T-helper 2 cell treated with Interferon-gamma antibody and Interleukin-4, amounts not matched to agents 5 μg/mL and 100 μg/mL, for 36 hours (primary cell): ENCODE measurements around the gene DHX32.

Experiments used
- DNase-seq: peaks from one replicate; pipeline ENCODE4 v3.0.0; 2021; ENCODE audit warnings: low spot score
- H3K27ac Mint-ChIP-seq: one replicate; pipeline ENCODE4 v1.8.0; 2021; ENCODE audit warnings: mild to moderate bottlenecking, mixed read lengths
- H3K27me3 Mint-ChIP-seq: one replicate; pipeline ENCODE4 v1.8.0; 2021; ENCODE audit warnings: low read depth, mixed read lengths
- H3K36me3 Mint-ChIP-seq: one replicate; pipeline ENCODE4 v1.8.0; 2021; ENCODE audit warnings: low read depth, mixed read lengths
- H3K4me1 Mint-ChIP-seq: one replicate; pipeline ENCODE4 v1.8.0; 2021; ENCODE audit warnings: low read depth, mixed read lengths
- H3K4me3 Mint-ChIP-seq: one replicate; pipeline ENCODE4 v1.8.0; 2022; ENCODE audit warnings: mild to moderate bottlenecking, moderate library complexity, mixed read lengths
- H3K9me3 Mint-ChIP-seq: one replicate; pipeline ENCODE4 v1.8.0; 2021; ENCODE audit warnings: mixed read lengths

DHX32 gene

DNA sequence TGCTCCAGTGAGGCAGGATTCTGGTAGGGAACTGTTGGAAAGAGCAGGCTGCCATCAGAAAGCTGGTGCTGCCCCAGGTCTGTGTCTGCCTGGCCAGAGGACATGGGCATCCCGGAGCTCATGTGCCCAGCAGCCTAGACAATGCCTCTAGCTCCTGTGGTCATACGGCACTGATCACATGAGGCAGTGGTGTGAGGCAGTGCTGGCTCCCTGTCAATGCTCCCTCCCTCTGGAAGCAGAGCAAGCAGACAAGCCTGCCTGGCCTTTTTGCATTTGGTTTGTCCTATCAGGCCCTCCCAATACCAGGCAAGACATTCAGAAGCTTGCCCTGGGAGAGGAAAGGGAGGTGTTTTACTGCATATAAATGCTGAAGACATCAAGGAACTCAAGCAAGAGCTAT is 86.0 kb downstream of the DHX32 start:
- Mint-ChIP-seq H3K9me3 (no peaks in the 10 kb centered on the region), H3K27me3 (no peaks in the 10 kb centered on the region), H3K4me3 (no peak overlapping the region), H3K4me1 (peaks cover under 1% of the 10 kb centered on the region), H3K27ac (no peak overlapping the region), H3K36me3 (peaks cover 16% of the 10 kb centered on the region)
- no peak for DNase-seq

- Mint-ChIP-seq H3K4me3 (no peak overlapping the region), H3K9me3 (no peaks in the 10 kb centered on the region), H3K36me3 (peaks cover 23% of the 10 kb centered on the region), H3K27me3 (no peaks in the 10 kb centered on the region), H3K27ac (no peak overlapping the region), H3K4me1 (peaks cover 12% of the 10 kb centered on the region)
- no peak for DNase-seq
Observed at GRCh38 chr10:125792342-125793300, 88.5 kb downstream of the DHX32 start.

DNA sequence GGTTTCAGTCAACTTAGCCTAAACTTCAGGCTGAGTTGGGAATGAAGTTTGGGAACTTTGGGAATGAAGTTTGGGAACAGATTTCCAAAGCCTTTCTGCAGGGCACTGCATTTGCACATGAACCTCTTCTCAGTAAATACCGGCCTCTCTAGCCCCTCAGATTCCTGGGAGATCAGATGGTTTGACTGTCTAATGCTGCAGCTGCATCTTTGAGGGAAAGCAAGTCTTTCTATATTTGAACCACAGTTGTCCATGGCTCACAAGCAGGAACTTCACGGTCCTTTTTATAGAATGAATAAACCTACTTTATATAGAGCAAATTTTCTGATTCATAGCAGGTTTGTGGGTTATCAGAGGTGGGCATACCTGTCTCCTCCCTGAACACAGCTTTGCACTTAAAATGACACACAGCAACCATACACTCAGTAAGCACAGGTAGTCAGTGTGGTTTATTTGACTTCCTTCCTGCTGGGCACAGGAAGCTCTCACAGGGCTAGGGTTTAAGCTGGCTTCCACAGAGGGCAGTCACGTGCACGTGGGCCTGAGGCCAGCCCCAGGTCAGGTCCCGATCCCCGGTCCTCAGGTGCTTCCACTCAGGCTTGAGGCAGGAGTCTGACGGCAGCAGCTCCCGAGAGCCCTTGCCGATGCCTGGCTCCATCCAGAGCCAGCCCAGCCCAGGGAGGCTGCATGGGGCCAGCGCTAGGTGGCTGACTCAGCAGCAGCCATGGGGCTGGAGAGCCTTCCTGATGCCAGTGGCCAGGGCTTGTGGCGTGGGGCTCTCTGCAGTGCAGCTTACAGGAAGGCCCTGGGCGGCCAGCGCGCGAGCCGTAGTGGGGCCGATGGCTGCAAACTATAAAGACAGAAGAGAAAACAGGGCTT is 92.7 kb downstream of the DHX32 start:
- DNase-seq: no peak
- H3K4me1 Mint-ChIP-seq: peaks cover 12% of the 10 kb centered on the region
- no peaks in the 10 kb centered on the region for H3K27me3 Mint-ChIP-seq
- H3K27ac Mint-ChIP-seq: peak overlapping the region; percentile 71
- H3K4me3 Mint-ChIP-seq: no peak overlapping the region
- H3K36me3 Mint-ChIP-seq: peaks cover 14% of the 10 kb centered on the region
- no peaks in the 10 kb centered on the region for H3K9me3 Mint-ChIP-seq
